Activated CD4-positive, alpha-beta T cell treated with anti-CD3 and anti-CD28 coated beads for 48 hours (primary cell): Measurements from ENCODE around the gene CEP57L1.

Experiments used
- DNase-seq: peaks from one replicate; pipeline ENCODE4 v3.0.0-alpha.2; 2020

The CEP57L1 gene

DNA sequence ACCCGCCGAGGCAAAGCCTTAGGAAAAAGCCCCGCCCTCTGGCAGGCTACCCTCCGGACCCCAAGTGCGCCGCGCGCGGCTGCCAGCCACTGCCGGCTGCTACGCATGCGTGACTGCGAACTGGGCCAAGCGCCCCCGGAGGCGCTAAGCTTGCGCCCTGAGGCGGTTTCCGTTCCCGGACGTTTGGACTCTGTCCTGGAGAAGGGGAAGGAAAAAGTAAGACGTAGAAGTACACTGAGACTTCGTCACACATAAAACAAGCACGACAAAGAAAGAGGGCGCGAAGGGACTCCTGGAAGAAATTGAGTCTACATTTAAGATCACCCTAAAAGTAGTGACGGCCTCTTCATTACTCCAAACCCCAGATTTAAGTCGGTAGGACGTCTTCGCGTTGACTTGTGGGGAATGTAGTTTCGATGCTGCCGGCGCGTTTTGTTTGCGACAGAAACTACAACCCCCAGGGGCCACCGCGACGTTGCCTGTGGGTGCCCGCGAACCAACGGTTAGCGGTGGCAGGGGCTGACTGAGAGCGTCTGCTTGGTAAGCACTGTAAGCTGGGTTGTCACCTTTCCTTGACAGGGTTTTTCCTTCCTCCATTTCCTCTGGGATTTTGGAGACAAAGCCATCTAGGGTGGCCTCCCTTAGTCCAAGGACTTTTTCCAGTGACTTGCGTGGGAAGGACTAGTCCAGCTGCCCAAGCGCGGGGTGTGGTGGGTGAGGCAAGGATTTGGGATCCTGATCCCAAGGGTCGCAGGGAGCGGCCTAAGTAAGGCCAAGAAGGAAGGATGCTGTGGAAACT is at the start of gene CEP57L1:
TSS of gene CEP57L1 (plus strand) at position 472 of the 799 bp plus-strand sequence. CDS start 49,715 bp downstream, outside the sequence.
- peak; percentile 97 for DNase-seq

DNA sequence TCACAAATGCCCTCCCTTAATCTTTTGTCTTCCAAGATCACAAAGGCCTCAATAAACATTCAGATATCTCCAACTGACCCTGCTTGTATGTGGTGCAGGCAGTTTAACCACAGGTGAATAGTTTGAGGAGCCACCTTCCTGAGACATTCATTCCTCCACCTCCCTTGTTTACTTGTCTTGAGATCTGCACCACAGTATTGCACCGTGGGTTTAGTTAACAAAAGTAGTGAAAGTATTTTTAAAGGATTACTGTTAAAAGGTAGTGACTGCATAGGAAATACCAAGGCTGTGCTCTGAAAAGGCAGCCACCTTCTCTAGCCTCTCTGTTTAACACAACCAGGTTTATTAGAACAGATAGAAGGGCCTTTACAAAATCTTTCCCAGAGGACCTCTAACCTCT is 47.1 kb upstream of the CEP57L1 start:
- DNase-seq = no peak

DNA sequence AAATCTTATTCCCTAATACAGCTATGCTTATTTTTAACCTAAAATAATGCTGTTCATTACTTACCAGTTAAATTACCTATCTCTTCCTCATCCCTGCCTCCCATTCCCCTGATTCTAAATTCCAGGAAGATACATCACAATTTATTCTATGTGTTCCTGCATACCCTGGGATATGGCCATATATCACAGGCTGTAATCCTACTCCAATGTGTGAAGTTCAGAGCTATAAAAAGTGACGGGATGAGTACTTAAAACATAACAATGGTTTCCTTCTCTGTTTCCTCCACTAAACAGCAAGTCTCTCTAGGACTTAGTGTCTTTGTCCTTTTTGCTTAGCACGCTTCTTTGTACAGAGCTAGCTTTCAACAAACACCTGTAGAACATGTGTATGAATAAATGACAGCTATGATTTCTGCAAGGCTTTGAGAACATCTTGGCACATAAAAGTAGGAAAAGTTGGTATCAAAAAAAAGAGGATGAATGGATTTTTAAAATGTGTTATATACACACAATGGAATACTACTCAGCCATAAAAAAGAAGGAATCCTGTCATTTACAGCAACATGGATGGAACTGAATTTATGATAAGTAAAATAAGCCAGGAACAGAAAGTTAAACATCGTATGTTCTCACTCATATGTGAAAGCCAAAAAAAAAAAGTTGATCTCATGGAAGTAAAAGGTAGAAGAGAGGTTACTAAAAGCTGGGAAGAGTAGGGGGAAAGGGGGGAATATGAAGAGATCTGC is 46.5 kb upstream of the CEP57L1 start:
- DNase-seq = no peak

DNA sequence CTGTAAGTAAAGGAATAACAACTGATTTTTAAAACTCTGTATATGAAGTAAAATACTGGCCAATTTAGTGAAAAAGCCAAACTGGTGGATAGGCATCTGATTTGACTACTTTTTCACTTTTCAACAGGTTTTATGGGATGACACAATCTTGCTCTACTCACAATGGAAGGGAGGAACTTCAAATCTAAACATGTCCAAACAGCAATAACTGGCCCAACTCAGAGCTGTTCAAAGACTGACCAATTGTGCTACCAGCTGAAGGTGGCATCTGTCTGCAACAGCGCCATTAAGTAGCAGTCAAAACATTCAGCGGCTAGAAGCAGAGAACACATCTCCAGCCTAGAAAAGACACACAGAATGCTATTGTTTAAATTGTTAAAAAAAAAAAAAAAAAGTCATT is 45.3 kb upstream of the CEP57L1 start:
- no peak for DNase-seq

DNA sequence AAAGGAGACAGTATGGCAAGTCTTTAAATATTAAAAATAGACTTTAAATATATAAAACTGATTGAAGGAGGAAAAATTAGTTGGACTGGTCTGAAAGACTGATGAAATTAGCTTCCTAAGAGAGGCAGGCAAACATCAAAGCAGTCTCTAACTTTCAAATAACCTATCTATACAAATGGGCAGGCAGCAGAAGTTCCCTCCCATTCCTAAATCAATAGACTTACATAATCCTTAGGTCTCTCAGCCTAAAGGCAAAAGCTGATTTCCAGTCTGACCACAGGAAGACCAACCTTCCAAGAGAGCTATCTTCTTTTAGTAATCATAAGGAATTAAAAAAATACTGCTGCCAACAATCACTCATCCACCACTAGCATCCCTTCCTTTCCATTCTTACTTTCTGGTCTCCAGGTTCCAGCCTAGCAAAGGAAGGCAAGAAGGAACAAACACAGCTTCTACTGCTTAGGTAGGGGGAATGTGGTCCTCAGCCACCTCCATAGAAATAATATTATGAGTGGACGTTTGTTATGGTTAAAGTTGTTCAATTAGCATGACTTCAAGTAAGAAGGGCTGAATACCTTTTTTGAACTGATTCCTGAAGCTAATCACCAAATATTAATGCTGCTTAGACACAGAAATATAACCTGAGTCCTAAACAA is 44.7 kb upstream of the CEP57L1 start:
- DNase-seq = no peak

DNA sequence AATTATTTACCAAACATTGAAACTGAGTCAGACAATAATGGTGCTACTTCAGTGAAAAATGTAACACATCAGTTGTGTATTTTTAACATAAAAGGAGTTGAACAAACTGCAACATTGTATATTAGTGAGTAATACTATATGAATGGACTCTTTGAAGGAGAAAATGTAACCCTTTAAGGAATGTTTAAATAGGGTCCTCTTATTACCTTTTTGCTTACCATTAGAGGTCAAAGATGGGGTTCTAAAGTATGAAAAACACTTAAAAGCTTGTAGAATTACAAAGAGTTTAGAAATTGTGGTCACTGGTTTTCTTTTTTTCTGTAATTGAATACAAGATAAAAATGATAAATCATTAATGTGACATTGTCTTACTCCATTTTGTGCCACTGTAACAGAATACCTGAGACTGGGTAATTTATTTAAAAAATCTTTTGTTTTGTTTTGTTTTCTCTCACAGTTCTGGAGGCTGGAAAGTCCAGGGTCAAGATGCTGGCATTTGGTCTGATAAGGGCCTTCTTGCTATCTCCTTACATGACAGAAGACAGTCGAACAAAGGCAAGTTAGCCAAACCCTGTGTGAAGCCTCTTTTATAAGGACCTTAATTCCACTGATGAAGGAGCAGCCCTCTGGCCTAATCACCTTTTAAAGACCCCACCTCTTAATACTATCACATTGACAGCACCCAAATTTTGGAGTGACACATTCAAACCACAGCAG is 43.8 kb upstream of the CEP57L1 start:
- no peak for DNase-seq

DNA sequence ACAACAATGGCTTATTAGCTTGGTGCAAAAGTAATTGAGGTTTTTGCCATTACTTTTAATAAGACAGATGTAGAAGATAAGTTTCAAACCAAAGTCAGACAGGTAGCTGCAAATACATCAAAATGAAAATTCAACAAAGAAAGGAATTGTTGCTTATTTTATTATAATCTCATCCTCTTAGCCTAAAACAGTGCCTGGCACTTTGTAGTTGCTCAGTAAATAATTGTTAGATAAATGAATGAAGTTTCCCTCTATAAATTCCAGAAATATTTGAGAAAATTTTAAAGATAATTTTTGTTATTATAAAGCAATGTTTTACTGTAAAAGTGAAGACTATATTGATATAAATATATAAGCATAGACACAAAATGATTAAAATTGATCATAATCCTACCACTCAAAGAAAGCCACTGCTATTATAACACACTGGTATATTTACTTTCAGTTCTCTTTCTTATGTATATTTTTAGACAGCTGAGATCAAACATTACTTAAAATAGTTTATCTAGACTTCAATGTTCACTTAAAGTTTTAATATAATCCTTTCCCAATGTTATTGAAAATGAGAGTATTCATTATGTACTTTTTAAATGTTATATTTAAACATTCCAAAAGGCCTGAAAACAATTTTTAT is 43.2 kb upstream of the CEP57L1 start:
- DNase-seq = no peak

DNA sequence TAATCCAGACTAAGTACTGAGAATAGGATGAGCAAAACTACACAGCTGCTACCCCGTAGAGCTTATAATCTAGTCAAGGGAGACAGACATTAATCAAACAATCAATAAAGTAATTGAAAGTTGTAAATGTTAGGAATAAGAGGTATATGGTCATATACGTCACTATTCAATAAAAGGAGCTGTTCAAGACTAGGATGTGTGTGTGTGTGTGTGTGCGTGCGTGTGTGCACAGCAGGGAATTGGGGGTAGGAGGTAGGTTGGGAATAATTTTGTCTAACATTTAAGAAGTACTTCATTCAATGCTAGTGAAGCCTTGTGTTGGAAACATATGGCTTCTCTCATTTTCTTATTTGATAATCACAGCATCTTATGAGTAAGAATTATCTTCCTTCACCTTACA is 42.5 kb upstream of the CEP57L1 start:
- DNase-seq = no peak

DNA sequence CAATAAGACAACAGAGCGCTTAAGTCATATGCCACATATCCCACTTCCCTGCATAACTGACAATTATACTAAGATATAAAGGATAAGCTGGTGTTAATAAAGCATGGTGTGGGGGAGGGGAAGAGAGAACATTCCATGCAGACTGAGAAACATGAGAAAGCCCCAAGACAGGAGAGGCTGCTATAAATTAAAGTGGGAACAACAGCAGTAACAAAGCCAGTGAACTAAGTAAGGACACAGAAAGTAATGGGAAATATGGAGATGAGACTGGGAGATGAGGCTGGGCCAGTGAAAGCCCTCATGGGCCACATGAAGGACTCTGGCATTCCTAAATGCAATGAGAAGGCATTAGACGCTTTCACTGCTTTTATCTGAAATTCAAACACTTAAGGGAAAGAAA is 42.0 kb upstream of the CEP57L1 start:
- no peak for DNase-seq

DNA sequence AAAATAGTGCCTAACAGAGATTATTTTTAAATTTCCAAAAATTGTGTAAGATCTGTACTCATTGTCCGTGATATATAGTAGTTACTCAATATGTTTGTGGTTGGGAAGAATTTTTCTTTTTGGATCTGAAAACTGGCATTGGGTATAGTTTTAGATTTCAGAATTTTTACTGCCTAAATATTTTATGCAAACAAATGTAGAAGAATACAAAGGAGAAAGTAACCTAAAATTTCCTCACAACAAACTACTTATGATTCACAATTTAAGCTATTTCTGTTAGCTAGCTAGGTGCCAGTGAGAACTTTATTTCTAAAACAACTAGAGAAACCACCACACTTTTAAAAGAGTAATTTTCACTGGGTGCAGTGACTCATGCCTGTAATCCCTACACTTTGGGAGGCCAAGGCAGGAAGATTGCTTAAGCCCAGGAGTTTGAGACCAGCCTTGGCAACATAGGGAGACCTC is 39.5 kb upstream of the CEP57L1 start:
- DNase-seq = no peak

DNA sequence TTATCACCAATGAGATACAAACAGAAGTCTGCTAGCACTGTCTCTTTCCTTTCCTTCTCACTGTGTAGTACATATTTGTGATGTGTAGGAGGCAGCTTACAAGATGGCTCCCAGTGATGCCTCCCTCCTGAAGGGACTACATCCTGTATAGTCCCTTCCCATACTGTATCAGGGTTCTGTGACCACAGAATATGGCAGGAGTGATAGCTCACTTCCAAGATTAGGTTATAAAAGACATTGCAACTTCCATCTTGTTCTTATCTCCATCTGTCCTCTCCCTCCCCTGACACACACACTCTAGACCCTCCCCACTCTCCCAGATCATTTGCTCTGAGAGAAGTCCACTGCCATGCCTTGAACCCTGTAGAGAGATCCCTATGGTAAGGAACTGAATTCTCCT is 38.6 kb upstream of the CEP57L1 start:
- no peak for DNase-seq

DNA sequence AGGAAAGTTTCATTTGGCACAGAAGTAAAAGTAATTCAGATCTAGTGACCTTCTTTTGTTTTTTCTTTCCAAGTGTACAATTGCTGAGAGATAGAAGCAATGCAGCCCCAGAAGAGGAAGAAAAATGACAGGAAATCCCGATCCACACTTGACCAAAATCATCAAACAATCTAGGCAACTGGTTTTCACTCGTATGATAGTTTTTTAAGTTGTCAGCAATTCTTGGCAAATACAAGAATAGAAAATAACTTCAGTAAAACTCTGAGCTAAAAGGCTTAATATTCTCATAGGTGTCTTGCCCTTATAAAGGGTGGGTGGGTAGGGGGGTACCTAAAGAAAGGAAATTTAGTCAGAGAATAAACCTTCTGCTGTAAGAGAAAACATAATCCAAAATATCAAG is 36.7 kb upstream of the CEP57L1 start:
- DNase-seq = no peak

DNA sequence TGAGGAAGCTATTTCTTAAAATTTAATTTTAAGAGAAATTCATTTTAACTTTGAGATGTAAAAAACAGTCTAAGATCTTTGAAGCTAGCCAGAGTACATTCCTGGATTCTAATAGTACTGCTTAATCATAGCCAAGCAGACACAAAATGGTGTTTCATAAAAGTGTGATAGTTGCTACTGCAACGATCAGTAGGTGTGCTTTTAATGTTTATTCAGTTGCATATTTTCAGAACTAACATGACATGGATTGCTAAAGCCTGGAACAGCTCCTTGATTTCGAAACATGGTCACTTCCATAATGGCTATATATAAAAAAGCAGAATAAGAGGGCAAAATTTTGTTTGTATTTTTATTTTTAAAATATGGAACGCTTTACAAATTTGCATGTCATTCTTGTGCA is 36.2 kb upstream of the CEP57L1 start:
- DNase-seq = no peak

DNA sequence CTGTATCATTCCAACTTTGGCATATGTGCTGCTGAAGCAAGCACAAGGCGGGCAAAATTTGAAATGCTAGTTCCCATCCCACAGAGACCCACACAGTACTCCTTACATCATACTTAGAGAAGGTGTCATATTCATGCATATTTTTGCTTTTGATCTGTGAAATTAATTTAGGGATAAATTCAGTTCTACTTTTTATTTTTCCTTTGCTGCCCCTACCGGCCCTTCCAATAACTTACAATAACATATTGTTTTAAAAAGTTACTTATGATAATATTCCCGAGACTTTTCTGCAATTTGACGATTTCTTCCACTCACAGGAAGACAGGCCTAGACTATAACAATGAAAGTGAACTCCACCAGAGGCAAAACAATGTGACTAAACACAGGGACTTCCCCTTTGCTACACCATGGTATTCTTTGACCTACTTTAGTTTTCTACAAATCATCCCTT is 35.7 kb upstream of the CEP57L1 start:
- no peak for DNase-seq

DNA sequence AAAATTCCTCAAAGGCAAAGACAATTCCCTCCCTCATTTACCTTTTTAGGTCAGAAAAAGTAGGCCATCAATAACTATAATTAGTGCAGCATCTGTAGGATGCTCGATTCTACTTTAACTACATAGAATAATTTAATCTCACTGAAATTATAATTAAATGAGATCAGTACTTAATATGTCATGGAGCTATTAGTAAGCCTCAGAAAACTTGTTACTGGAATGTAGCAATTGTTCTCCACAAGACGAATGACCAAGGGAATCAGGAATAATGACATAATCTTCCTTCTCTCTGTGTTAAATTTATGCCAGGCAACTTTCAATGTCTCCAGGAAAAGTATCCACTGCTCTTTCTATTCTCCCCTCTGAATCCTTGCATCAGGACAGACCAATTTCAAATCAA is 34.7 kb upstream of the CEP57L1 start:
- no peak for DNase-seq

DNA sequence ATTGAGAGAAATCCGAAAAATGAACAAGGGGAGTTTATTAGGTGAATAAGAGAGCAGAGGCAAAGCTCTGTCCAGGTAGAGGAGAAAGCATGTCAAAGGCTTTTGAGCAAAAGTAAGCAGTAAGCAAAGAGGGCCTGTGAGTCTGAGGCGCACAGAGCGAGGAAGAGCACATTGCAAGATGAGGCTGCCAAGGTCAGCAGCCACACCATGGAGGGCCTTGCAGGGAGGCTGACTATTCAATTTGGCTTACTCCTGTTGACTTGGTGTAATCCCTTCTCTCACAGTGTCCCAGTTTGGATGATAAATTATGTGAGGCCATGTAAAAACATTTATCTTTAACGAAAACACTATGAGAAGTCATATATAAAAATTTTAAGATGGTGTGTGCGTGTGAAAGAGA is 33.1 kb upstream of the CEP57L1 start:
- no peak for DNase-seq

DNA sequence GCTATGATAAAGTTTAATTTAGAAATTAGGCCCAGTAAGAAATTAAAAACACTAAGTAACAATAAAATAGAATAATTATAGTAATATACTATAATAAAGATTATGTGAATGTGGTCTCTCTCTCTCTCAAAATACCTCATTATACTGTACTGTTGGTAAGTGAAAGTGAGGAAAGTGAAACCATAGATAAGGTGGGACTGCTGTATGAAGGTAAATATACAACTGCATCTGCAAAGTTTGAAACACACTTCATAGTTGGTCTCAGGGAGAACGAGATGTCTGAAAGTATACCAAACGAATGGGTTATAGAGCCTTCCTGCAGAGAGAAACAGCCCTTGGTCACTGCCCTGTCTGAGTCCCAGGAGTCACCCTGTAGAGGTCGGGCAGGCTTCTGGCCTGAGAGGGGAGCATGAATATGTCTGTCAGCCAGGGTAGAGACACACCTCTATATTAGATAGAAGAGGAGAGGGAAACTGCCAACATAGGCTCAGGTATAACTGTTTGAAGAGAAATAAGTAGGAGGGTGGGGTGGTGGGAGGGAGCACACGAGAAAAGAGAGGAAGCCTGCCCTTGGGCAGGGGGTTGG is 32.4 kb upstream of the CEP57L1 start:
- DNase-seq = no peak

DNA sequence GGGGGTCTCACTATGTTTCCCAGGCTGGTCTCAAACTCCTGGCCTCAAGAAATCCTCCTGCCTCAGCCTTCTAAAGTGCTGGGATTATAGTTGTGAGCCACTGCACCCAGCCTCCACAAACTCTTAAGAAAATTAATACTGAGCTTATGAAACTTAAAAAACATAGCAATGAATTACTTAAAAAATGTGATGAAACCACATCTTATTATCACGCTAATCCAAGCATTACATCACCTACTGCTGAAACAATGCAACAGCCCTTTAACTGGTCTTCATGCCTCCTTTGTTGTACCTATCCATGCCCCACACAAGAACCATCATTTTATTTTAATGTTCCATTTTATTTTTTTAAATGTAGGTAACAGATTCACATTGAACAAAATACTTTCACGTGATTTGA is 25.6 kb upstream of the CEP57L1 start:
- no peak for DNase-seq

DNA sequence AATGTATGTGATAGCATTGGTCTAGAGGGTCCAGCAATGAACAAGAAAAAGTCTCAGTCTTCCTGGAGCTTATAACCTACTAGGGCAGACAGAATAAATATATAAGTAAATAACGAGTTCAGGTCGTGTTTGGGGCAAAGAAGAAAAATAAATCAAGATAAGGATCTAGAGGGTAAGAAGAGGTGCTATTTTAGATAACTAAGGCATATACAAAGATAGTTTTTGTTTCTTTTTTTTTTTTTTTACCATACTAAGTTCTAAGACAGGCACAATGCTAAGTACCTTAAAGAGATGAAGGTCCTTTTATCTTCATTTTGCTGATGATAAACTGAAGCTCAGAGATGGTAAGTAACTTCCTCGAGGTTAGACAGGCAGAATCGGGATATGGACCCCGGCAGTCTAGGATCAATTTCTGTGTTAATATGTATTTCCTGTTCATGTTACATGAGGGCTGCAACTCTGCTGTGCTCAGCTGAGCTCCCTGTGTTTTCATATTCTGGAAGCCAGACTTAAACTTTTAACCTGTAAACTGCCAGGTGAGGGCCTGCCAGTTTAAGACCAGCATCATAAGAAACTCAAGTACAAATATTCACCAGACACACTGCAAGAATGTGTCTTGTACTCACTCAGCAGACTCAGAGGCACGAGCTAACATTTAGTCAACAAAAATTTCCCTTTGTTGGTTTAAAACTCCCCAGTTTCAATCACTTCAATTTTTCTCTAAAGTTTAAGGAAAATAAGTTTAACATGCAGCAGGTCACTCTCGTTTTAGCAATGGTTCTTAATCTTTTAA is 24.0 kb upstream of the CEP57L1 start:
- DNase-seq = no peak

DNA sequence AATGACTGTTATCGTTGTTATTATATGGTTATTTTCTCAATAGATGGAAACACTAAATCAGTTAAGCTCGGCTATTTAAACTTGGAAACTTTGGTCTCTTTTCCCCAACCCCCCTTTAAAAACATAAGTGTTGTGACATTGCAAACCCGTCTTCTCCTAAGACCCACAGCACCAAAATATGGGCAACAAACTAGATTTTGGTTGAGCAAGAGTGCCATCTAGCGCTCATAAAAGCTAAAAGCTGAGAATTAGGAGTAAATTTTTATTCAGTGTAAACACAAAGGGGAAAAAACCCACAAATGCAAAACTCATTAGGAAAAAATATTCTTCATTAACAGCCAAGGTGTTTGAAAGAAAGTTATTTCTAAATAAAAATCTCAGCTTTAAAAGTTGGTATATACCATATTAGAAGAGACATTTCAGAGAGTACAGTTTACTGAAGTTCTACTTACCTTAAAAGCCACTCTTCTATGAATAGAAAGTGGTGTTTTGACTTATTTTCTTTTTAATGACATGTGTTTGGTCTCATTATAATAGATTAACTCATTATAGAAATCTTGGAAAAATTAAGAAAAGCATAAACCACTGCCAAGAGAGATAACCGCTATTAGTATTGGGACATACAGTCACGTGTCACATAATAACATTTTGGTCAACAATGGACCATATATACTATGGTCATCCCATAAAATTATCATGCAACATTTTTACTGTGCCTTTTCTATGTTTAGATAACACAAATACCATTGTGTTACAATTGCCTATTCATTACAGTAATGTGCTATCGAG is 21.8 kb upstream of the CEP57L1 start:
- peak; percentile 46 for DNase-seq

DNA sequence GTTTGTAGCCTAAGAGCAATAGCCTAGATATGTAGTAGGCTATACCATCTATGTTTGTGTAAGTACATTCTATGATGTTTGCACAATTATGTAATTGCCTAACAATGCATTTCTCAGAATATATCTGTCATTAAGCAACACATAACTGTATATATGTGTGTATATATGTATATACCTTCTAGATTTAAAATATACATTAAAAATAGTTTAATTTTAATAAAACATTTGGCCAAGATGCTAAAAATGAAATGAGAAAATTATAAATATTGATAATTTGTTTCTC is 21.2 kb upstream of the CEP57L1 start:
- DNase-seq = no peak
